Measurements from ENCODE around the gene SOHLH1. TPM values are rescaled to one million over a fixed set of nuclear protein-coding genes. Genes with fewer than 3 reads are reported as not detected.

The SOHLH1 gene
- total RNA-seq, 1 experiment from 2014 or later: not detected

- Histone ChIP-seq H3K4me3 (replicated peaks in 1 of 2; ENCODE audit: low read depth in 1 of 2, low read length in 2 of 2) (no peak overlapping the region), H3K4me2 (ENCODE audit: low read length) (no peak overlapping the region), H3K36me3 (ENCODE audit: control insufficient read depth in 1 of 2, insufficient read depth in 2 of 2, low read length in 2 of 2) (no peaks in the 10 kb centered on the region), H3K27me3 (ENCODE audit: insufficient read depth, low read length) (peaks cover under 1% of the 10 kb centered on the region; the same call in 1 of the 2 replicates), H3K9me2 (ENCODE audit: insufficient read depth) (no peaks in the 10 kb centered on the region), H3K27ac (ENCODE audit: low read depth, low read length) (no peak overlapping the region), H3K9me3 (ENCODE audit: control insufficient read depth in 1 of 2, insufficient read depth in 1 of 2, low read depth in 1 of 2, low read length in 2 of 2) (no peaks in the 10 kb centered on the region), H3K79me2 (ENCODE audit: insufficient read depth, low read length) (no peaks in the 10 kb centered on the region), H2AFZ (ENCODE audit: low read depth, low read length, poor library complexity, severe bottlenecking) (no peak overlapping the region), H3K9ac (ENCODE audit: low read length) (no peak overlapping the region), H4K20me1 (ENCODE audit: insufficient read depth) (no peaks in the 10 kb centered on the region), H3K4me1 (ENCODE audit: control insufficient read depth in 1 of 2, insufficient read depth in 2 of 2, low read length in 2 of 2) (no peaks in the 10 kb centered on the region)
- BruUV-seq (replicated peaks): no TSS peak
- ChIA-PET CTCF (no interaction called here), POLR2A (no interaction called here), RAD21 (ENCODE audit: low non-redundant PET in 1 of 2, low total read pairs in 2 of 2, uncharacterized antibody in 2 of 2, unreplicated experiment in 2 of 2) (no interaction called here)
- intact Hi-C loops (cut with micrococcal nuclease): no loop called here
- TF ChIP-seq SRF (IDR thresholded peaks at IDR 0.05; ENCODE audit: low read depth): no peak
- no peak for TF ChIP-seq EZH2 (IDR thresholded peaks at IDR 0.05)
- TF ChIP-seq POLR2A (IDR thresholded peaks at IDR 0.05; ENCODE audit: borderline replicate concordance, extremely low read depth, insufficient read depth, insufficient read length): no peak
- no peak for TF ChIP-seq YY1 (IDR thresholded peaks at IDR 0.05; ENCODE audit: extremely low read depth, insufficient replicate concordance, low read depth, low read length)
- no peak for TF ChIP-seq POLR2AphosphoS5 (IDR thresholded peaks at IDR 0.05; ENCODE audit: low read depth, low read length)
- TF ChIP-seq ZFX (IDR thresholded peaks at IDR 0.05): no peak
- no peak for TF ChIP-seq CEBPB (IDR thresholded peaks at IDR 0.05; ENCODE audit: low read depth)
- ATAC-seq (no peak), DNase-seq (ENCODE audit: low read depth, low spot score) (no peak)
Measured at GRCh38 chr9:135678236-135679017, 20.9 kb downstream of the SOHLH1 start.

- Histone ChIP-seq H3K9me2 (ENCODE audit: insufficient read depth) (no peaks in the 10 kb centered on the region), H2AFZ (ENCODE audit: low read depth, low read length, poor library complexity, severe bottlenecking) (no peak overlapping the region), H3K4me1 (ENCODE audit: control insufficient read depth in 1 of 2, insufficient read depth in 2 of 2, low read length in 2 of 2) (no peaks in the 10 kb centered on the region), H4K20me1 (ENCODE audit: insufficient read depth) (no peaks in the 10 kb centered on the region), H3K27me3 (ENCODE audit: insufficient read depth, low read length) (peaks cover 4% of the 10 kb centered on the region; the same call in 1 of the 2 replicates), H3K4me2 (ENCODE audit: low read length) (no peak overlapping the region), H3K9ac (ENCODE audit: low read length) (no peak overlapping the region), H3K4me3 (replicated peaks in 1 of 2; ENCODE audit: low read depth in 1 of 2, low read length in 2 of 2) (no peak overlapping the region), H3K36me3 (ENCODE audit: control insufficient read depth in 1 of 2, insufficient read depth in 2 of 2, low read length in 2 of 2) (no peaks in the 10 kb centered on the region), H3K9me3 (ENCODE audit: control insufficient read depth in 1 of 2, insufficient read depth in 1 of 2, low read depth in 1 of 2, low read length in 2 of 2) (no peaks in the 10 kb centered on the region), H3K27ac (ENCODE audit: low read depth, low read length) (no peak overlapping the region), H3K79me2 (ENCODE audit: insufficient read depth, low read length) (no peaks in the 10 kb centered on the region)
- RAD21 ChIA-PET (ENCODE audit: low non-redundant PET in 1 of 2, low total read pairs in 2 of 2, uncharacterized antibody in 2 of 2, unreplicated experiment in 2 of 2): no interaction called here
- DNase-seq (ENCODE audit: low read depth, low spot score) (no peak), ATAC-seq (no peak)
- TF ChIP-seq POLR2AphosphoS5 (IDR thresholded peaks at IDR 0.05; ENCODE audit: low read depth, low read length) (no peak), ZNF274 (IDR thresholded peaks at IDR 0.05; ENCODE audit: low read depth, low read length) (no peak), SIN3A (IDR thresholded peaks at IDR 0.05; ENCODE audit: low read depth) (no peak), ZFX (IDR thresholded peaks at IDR 0.05) (no peak), ZBTB33 (IDR thresholded peaks at IDR 0.05; ENCODE audit: extremely low read depth, insufficient replicate concordance, low read length) (no peak), TCF7L2 (IDR thresholded peaks at IDR 0.05; ENCODE audit: borderline replicate concordance, extremely low read depth, insufficient read depth, insufficient read length) (no peak), SP1 (IDR thresholded peaks at IDR 0.05; ENCODE audit: low read depth) (no peak), EGR1 (IDR thresholded peaks at IDR 0.05; ENCODE audit: low read depth) (no peak), POLR2A (IDR thresholded peaks at IDR 0.05; ENCODE audit: borderline replicate concordance, extremely low read depth, insufficient read depth, insufficient read length) (no peak), ATF3 (IDR thresholded peaks at IDR 0.05) (no peak)
- POLR2A ChIA-PET: no interaction called here
- BruUV-seq (replicated peaks): no TSS peak
- CTCF ChIA-PET: no interaction called here
- intact Hi-C loops (cut with micrococcal nuclease): no loop called here
Measured at GRCh38 chr9:135677641-135678168, 21.6 kb downstream of the SOHLH1 start.

Measured in HCT116 (cell line).